GM11168 (cell line): Measurements from ENCODE around the gene FOXL2NB.

Experiments
- in situ Hi-C: fragments of 300-500 bp; cut with MboI; formaldehyde crosslinking; loops from one replicate; pipeline ENCODE4 v1.12.0; 2022; ENCODE audit warnings: low sequenced_read_pairs; ENCODE audit not compliant: unreplicated experiment

Gene FOXL2NB

DNA sequence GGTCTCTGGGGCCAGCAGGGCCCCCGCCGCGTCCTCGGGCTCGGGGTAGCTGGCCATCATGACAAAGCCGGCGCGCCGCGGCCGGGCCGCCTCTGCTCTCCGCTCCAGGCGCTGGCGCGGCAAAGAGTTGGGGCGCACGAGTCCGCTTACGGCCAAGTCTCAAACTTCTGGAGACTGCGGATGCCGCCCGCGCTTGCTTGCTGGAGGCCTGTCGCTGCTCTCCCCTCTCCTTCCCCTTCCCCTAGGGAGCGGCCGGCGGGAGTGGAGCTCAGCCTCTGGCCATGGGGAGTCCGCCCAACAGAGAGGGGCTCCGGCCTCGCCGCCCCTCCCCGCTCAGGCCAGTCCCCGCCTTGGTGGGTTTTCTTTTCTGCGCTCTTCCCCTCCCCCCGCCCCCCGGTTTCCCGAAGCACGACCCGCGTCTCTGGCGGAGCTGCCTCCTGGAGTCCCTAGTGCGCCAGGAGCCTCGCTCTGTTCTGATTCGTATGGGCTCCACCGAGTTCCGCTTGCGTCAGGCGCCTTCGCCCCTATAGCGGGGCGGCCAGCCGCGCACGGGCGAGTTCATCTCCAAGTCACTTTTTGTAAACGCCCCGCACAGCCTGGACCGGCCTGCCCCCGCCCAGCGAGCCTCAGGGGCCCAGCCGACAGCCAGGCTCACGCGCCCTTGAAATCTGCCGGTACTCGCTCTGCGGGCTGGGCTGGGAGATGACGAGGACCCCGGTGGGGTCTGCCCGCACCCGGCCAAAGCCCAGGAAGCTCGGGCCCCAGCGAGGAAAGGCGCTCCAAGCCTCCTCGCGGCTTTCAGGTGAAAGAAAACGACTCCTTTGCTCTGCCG, at the start of gene FOXL2NB, which contains the start of gene FOXL2:
TSS of gene FOXL2NB (plus strand) at position 555 of the 832 bp plus-strand sequence. CDS start at position 703, 148 bp downstream.
TSS of gene FOXL2 (minus strand) at position 475 of the 832 bp plus-strand sequence. CDS start at position 60, 415 bp downstream.
- in situ Hi-C loops, result no loop called here

- in situ Hi-C loops, result no loop called here
These were observed 48.7 kb upstream of the FOXL2NB start for GRCh38 chr3:138898301-138898700.

GRCh38 chr3:138898708-138899107, 48.3 kb upstream of the FOXL2NB start:
- in situ Hi-C loops, result no loop called here

GRCh38 chr3:138899351-138899991, 47.5 kb upstream of the FOXL2NB start:
- in situ Hi-C loops, result no loop called here

- in situ Hi-C loops, result loop anchor here (25.0 kb wide), 1 partner anchor 439 kb away; no protein-coding TSS in a partner anchor
These were observed 45.5 kb upstream of the FOXL2NB start for GRCh38 chr3:138901567-138901966.

DNA sequence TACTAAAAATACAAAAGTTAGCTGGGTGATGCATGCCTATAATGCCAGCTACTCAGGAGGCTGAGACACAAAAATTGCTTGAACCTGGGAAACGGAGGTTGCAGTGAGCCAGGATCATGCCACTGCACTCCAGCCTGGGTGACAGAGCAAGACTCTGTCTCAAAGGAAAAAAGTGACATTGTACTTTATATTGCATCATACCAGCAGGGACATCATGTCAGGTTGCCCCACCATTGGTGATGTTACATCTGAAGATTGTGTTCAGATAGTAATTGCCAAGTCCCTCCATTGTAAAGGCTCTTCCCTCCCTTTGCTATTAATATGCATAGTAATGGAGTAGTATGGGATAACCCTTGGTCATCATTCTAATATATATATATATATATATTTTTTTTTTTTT, 44.8 kb upstream of the FOXL2NB start:
- in situ Hi-C loops, result loop anchor here (25.0 kb wide), 1 partner anchor 440 kb away; no protein-coding TSS in a partner anchor

DNA sequence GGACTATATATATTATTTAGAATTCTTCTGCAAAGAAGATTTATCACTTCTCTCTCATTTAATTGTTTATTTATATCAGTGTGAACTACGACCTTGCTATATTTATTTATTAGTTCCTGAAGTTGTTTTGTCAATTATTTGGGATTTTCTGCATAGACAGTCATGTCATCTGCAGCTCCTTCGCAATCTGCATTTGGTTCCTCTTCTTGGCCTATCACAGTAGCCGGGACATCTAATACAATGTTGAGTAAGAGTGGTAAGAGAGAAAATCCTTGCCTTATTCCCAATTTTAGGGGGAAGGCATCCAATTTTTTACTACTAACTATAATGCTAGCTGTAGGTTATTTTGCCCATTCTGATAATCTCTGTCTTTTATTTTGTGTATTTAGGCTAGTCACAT, 39.5 kb upstream of the FOXL2NB start:
- in situ Hi-C loops, result loop anchor here (25.0 kb wide), 1 partner anchor 445 kb away; no protein-coding TSS in a partner anchor

GRCh38 chr3:138908846-138909245, 38.2 kb upstream of the FOXL2NB start:
- in situ Hi-C loops, result loop anchor here (25.0 kb wide), 1 partner anchor 447 kb away; no protein-coding TSS in a partner anchor

DNA sequence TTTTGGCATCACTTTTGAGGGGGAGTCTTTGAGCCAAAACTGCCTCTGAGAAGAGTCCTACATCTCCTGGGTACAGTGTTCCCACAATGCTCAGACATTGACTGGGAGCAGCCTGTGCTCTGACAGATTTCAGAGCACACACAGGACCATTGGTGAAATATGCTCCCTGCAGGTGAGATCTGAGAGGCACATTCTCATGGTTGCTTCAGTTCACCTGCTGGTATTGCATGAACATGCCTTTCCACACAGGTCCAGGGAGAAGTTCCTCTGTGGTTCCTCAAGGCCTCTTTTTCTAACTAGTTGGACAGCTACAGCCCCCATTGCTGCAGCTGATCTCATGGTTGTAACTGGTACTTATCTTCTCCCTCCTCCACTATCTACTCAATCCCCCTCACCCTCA, 37.1 kb upstream of the FOXL2NB start:
- in situ Hi-C loops, result loop anchor here (25.0 kb wide), 1 partner anchor 448 kb away; no protein-coding TSS in a partner anchor

DNA sequence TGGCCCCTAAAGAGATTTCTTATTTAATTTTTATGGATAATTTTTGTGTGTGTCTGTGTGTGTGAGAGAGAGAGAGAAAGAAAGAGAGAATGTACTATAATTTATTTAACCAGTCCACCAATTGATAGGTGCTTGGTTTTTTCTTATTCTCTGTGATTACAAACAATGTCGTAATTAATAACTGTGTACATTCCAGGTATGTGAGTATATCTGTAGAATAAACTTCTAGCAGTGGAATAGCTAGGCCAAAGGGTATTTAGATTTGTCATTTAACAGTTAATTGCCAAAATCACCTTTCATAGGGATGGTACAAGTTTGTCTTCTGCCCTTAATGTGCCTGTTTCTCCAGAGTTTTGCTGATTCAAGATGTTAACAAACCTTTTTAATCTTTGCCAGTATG, 35.4 kb upstream of the FOXL2NB start:
- in situ Hi-C loops, result loop anchor here (25.0 kb wide), 1 partner anchor 449 kb away; no protein-coding TSS in a partner anchor

DNA sequence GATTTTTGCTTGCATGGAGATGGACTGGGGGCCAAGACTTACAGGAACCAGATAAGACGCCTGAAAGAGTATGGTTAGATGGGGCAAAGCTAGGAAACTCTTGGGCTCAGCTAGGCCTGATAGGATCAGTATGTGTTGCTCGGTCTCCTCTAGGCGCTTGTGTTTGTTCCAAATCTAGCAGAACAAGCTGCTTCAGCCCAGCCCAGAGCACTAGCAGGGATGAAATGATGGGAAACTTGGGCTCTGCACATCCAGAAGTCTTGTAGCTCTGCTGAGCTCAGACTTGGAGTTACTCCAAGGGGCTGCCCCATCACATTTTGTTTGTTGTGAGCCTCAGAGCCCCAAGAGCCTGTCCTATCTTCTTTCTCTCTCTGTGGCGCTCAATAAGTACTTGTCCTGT, 34.8 kb upstream of the FOXL2NB start:
- in situ Hi-C loops, result loop anchor here (25.0 kb wide), 1 partner anchor 450 kb away; no protein-coding TSS in a partner anchor

DNA sequence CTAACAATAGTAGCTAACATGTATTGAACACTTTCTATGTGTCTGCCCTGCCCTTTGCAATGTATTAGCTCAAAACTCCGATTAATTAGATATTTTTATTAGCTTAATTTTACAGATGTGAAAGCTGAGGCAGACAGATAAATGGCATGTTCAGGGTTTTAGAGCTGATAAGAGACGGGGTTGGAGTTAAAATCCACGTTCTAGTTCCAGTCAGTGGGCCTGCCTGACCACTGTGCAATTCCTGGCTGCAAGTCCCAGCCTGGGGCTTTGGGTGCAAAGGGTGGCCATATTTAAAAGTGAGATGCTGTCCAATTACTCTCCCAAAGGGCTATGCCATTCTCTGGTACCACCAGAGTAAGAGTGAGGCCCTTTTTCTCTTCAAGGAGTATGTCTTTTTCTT, 33.3 kb upstream of the FOXL2NB start:
- in situ Hi-C loops, result loop anchor here (25.0 kb wide), 1 partner anchor 451 kb away; no protein-coding TSS in a partner anchor

- in situ Hi-C loops, result loop anchor here (5.0 to 25.0 kb wide), 2 partner anchors 218 to 453 kb away; no protein-coding TSS in a partner anchor
These were observed 32.0 kb upstream of the FOXL2NB start for GRCh38 chr3:138914870-138915502.

- in situ Hi-C loops, result loop anchor here (5.0 to 25.0 kb wide), 2 partner anchors 218 to 454 kb away; no protein-coding TSS in a partner anchor
These were observed 31.2 kb upstream of the FOXL2NB start for GRCh38 chr3:138915503-138916498.

GRCh38 chr3:138916824-138917223, 30.2 kb upstream of the FOXL2NB start:
- in situ Hi-C loops, result loop anchor here (5.0 to 25.0 kb wide), 2 partner anchors 220 to 455 kb away; no protein-coding TSS in a partner anchor

DNA sequence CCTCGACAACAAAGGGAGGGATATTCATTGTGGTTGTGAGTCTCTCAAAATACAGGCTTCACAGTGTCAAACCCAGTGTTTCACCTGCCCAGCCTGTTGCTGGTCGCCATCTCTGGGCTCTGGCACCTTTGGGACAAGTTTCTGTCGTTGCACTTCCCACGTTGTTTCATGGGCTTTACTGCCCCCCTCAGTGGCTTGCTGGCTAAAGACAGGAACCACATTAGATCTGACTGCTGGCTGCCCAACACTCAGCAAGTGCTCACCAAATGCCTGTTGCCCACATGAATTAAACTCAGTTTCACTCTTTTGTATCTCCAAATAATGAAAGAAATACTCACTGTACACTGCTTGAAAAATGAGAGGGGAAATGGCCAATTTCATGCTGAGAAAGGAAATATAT, 27.7 kb upstream of the FOXL2NB start:
- in situ Hi-C loops, result loop anchor here (5.0 to 25.0 kb wide), 2 partner anchors 222 to 457 kb away; no protein-coding TSS in a partner anchor

DNA sequence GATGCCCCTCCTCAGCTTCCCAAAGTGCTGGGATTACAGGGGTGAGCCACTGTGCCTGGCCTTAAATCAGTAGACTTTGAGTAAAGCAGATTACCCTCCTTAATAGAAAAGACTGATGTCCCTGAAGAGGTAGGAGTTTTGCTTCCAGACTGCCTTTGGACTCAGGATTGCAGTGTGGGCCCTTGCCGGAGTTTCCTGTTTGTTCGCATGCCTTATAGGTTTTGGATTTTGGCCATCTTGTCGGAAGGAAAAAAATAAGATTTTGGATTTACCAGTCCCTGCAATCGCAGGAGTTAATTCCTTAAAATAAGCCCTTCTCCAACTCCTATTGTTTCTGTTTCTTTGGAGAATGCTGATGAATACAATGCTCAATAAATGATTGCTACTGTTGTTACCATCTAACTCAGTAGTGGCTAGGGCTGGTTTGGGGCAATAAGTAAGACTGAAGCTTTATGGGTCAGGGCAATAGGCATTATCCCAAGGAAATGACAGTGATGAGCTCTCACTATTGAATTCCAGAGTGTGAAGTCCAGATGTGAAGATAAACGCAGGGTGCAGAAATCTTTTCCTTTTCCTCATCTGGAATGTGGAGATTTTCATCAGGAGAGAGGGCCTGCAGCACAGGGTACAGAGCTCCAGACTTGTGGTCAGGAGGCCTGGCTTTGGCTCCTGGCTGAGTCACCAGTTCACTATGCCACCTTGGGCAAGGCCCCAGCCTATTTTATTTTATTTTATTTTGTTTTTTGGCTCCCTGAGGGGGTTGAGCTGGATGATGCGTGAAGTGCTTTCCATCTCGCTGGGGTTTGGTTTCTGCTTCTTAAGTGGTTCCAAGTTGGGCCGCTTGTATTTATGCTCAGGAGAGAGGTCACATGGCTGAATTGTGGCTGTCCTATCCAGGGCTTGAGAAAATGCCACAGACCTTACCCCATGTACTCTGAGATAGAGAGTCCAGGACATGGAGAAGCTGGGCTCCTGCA, 25.4 kb upstream of the FOXL2NB start:
- in situ Hi-C loops, result loop anchor here (5.0 to 25.0 kb wide), 2 partner anchors 324 to 459 kb away; no protein-coding TSS in a partner anchor
